GM19043 (cell line): ENCODE data around the gene FAM181A.

Source experiments
- ATAC-seq: cut with Tn5 transposase; IDR thresholded peaks from one replicate; pipeline ENCODE4 v1.9.1; 2021; ENCODE audit warnings: low read depth; ENCODE audit not compliant: unreplicated experiment

FAM181A gene

DNA sequence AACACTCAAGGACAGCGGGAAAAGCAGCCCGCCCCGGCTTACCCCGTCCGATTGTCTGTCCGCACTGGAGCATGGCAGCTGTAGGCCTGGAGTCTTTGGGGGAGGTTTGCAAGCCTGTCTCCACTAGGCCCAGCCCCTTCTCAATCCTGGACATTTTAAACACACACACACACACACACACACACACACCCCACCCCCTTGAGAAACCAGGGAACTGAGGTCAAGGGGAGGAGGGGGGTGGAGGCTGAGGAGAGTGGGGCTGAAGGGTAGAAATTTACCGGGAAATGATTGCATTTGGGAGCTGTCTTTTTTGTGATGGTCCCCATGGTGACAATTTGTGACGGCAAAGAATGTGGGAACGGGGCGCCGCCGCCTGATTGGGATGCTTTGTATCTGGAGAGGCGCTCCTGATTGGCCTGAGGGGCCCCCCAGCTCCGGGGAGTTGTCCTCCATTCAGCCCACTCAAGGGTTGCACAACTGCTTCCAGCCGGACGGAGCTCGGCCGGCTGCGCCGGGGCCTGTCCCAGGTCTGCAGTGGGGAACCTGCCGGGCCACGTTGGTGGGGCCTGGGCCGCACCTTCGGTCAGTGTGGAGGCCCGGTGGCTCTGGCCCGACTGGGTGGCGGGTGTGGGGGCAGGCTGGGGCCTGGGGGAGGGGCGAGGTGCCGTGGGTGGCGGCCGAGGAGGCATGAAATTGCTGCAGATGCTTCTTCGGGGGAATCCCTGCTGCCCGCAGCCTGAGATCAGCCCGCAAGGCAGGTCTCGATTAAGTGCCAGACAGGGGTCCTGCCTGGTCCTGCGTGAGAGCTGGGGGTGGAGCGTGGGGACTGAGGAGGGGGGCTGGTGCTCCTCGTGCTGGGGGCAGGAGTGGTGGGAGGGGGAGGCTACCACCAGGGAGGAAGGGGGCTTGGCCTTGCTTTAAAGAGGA, at the start of gene FAM181A:
Gene FAM181A (plus strand): TSS at position 472 of the 927 bp plus-strand sequence. CDS start 942 bp downstream, outside the sequence.
- ATAC-seq = no peak

DNA sequence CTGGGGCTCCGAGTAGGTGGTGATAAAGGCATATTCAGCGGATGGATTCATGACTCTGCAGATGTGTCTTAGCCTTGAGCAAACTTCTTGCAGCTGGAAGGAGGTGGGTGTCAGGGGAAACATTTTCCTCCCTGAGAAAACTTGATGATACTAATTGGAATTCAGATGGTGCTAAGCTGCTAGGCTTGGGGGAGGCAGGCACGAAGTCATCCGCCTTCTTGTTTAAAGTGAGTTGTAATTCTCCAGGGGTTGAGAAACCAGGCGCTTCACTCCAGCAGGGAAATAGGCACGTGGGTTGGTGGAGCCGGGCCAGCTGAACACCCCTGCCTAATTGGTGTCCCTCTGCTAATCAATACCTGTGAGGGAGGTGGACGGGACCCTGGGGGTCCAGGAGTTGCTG, 48.9 kb upstream of the FAM181A start:
- no peak for ATAC-seq

DNA sequence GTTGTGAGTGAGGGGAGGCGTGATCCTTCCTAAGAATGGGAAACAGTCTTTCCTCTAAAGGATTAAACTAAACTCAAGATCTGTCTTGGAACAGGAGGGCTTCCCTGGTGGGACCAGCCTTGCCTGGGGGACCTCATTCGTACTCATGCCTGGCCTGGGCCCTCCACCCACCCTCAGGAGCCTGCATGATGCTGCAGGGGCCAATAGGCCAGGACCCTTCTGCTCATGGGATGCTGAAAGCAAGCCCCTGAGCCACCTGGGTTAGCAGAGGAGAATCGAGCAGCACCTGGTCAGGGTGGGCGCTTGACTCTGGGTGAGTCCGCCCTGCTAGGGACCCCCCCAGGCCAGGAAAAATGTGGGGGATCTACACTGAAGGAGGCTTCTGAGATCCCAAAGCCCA, 48.3 kb upstream of the FAM181A start:
- no peak for ATAC-seq

- no peak for ATAC-seq
These were observed 47.7 kb upstream of the FAM181A start for GRCh38 chr14:93879362-93879983.

- ATAC-seq = no peak
These were observed 46.9 kb upstream of the FAM181A start for GRCh38 chr14:93880021-93880820.

DNA sequence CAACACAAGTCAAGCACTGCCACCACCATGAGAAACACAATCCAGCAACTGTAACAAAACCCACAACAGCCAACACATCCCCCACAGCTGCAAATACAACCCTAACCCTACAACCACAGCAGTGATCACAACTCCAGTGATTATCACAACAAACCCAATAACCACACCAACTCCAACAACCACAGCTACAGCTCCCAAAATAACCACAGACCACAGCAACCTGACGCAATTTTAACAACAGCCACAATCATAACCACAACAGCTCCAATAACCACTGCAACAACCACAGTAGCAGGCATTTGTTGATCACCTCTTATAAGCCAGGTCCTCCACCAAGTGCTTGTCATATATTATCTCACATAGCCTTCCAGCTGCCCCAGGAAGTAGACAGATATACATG, 42.2 kb upstream of the FAM181A start:
- ATAC-seq = no peak

DNA sequence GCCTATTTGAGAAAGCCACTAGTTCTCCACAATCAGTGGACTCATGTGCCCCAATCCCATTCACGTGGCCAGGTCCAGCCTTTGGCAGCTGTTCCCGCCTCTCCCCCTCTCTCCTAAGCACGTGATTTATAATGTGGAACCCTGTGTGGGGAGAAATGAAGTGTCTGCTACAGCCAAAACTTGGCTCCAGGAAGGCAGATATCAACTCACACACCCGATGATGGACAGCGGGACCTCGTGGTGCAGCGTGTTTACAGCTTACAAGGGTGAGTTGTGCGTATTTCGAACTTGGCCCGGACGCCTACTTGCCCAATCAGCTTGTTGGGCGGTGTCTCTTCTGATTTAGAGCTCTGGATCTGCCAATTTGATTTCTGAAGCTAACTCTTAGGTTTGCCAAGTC, 38.1 kb upstream of the FAM181A start:
- no peak for ATAC-seq

DNA sequence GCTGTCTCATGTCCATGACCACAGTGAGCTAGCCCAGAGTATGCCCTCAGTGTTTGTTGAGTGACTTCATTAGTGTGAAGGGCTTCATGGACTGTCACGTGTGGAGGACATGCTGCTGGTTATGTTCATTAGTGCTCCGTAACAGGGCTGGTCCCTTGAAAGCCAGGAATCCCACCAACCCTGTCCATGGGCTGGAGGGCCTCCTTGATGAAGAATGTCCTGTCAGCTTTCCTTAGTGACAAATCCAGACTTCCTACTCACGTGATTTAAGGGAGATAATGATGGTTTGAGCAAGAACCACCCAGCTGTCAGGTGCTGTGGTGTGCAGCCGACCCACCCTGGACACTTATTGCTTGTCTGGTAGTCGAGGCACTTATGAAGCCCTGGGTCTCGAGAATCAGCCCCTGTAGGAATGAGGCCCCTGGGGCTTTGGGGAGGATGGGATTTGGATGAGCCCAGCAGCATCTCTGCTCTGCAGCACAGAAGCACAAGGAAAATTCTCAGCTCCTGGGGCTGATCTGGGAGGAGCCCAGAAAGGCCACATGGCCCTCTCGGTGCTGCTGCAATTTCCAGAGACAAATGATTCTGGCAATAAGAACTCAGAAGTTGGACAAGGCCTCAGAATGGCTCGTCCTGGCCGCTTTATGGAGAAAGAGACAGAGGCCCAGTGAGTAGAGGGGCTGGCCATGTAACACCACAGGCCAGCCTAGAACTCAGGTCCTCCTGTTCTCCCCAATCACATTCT, 37.2 kb upstream of the FAM181A start:
- ATAC-seq = no peak

DNA sequence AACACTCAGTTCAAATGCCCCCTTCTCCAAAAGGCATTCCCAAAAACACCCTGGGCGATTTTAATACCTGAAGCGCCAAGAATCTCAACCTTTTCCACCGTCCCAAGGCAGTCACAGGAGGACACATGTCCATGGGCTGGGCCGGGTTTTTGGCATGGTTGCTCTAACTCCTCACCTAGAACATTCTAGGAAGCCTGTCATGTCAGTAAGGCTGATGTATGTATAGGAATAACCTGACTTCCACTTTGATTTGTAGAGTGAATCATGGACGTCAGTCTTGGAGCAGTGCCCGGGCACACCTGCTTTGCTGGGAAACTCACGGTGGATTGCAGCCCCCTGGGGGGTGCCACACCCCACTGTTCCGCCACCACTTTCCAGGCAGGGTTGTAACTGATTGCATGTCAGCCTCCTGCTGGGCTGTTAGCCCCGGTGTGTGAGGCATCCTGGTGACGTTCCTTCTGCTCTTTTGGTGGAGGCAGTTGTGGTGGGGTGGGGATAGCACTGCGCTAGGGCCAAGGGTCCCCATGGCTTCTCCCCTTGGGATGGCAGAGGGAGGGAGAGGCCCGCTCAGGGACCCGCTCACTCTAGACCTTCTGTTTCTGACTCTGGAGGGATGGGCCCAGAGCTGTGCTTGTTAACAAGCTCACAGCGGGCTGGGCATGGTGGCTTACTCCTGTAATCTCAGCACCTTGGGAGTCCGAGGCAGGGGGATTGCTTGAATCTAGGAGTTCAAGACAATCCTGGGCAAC, 35.2 kb upstream of the FAM181A start:
- ATAC-seq = no peak

DNA sequence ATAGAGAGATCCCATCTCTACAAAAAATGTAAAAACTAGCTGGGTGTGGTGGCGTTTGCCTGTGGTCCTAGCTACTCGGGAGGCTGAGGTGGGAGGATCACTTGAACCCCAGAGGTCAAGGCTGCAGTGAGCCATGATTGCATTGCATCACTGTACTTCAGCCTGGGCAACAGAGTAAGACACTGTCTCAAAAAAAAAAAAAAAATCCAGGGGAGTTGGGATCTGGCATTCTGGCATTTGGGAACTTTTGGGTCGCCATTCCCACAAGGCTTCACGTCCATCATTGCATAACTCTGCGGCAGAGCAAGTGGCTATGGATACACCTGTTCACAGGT, 34.7 kb upstream of the FAM181A start:
- ATAC-seq = no peak

DNA sequence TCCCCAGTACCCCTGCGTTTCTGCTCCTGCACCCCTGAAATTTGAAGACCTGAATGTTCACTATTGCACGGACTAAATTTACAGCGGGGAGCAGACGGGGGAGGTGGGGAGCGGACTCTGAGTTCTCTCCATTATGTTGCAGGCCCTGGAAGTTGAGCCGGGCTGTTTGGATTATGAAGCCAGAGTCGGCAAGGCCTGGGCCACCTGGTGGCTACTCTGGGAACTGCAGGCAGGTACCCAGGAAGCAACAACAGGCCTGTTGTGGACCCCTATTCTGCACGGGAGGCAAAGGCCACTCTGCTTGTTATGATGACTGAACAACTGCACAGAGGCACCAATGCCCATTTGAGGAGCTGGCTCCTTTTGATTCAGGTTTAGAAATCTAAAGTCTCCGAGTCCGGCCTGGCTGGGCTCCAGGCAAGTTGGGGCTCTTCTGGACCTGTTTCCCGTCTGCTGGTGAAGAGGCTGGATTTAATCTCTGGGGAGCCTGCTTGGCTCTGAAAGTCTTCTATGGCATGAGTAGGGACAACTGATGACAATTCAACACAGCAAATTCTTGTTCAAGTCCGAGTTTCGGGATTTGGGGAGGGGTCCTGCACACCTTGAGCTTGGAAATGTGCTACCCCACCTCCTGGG, 34.1 kb upstream of the FAM181A start:
- no peak for ATAC-seq

DNA sequence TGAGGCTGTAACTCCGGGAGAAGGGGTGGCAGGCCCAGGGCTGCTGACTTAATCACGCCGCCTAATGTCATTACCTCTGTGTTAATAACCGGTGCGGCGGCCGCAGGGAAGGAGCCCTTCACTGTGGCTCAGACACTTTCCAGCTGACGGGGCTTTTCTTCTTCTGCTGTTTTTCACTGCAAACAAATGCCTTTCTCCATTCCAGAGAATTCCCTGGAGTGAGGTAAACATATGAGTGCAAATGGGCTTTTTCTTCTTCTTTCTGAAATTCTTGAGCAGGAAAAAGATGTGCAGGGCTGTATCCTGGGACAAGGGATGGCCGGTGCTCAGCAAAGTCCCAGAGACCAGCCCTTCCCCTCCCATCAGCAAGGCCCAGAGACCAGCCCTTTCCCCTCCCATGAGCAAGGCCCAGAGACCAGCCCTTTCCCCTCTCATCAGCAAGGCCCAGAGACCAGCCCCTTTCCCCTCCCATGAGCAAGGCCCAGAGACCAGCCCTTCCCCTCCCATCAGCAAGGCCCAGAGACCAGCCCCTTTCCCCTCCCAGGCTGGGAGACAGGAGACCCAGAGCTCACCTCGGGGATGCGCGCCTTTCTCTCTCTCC, 33.4 kb upstream of the FAM181A start:
- ATAC-seq = no peak

- ATAC-seq = no peak
These were observed 32.0 kb upstream of the FAM181A start for GRCh38 chr14:93895023-93895604.

DNA sequence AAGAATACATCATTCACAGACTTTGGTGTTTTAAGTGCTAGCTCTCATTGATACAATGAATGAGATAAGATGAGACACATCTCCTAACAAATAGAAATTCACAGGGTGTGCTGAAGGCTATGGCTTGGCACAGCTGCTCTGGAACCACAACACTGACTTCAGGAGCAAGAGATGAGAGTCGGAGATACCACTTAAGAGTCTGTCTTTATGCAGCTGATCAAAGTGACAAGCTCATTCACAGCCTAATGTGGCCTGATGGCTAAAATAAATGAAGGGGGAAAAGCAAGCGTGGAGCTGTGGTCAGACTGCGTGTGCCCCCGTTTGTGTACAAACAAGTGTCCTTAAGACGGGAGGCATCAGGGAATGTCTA, 29.7 kb upstream of the FAM181A start:
- ATAC-seq = no peak

- no peak for ATAC-seq
These were observed 29.0 kb upstream of the FAM181A start for GRCh38 chr14:93898081-93898611.

GRCh38 chr14:93898731-93899130, 28.4 kb upstream of the FAM181A start:
- no peak for ATAC-seq

DNA sequence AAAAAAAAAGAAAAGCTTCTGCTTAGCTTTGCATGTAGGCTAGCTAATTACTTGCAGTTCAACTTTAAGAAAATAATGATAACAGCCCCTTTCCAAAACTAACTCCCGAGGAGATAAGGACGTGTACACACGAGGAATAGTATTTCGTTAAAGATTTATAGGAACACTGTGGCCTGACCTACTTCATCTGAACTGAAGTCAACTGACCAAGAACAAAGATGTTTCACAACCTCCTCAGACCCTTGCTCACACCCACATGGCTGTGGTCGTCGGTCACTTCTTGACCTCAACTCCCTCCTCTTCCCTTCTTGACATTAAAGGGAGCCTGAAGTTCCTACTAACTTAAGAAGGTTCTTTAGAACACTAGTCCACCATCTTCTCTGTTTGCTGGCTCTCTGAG, 25.3 kb upstream of the FAM181A start:
- no peak for ATAC-seq

GRCh38 chr14:93902619-93903307, 24.4 kb upstream of the FAM181A start:
- no peak for ATAC-seq
